Lower leg skin (tissue), 3 donors: Measurements from ENCODE around the gene HNMT.

Experiments
- CTCF ChIP-seq, 3 donors: fragments of 450-650 bp; IDR thresholded peaks; one replicate each; pipeline ENCODE4 v1.5.1; 2016; ENCODE audit warnings: antibody characterized with exemption in 3 of 3, mild to moderate bottlenecking in 3 of 3, moderate library complexity in 2 of 3
- POLR2A ChIP-seq, 2 donors: fragments of 450-650 bp; IDR thresholded peaks; one replicate each; pipeline ENCODE4 v1.6.1; 2016 to 2017; ENCODE audit warnings: antibody characterized with exemption in 2 of 2, mild to moderate bottlenecking in 1 of 2, moderate library complexity in 1 of 2

GRCh38 chr2:138000009-138000408 is 35.7 kb downstream of the HNMT start:
- no peak for TF ChIP-seq POLR2A (IDR thresholded peaks at IDR 0.05)
- TF ChIP-seq CTCF (IDR thresholded peaks at IDR 0.05): no peak
